Heart left ventricle (tissue), 13 donors: ENCODE measurements around the gene SOX30.

ENCODE experiments used
- POLR2A ChIP-seq, 2 donors: fragments of 450-650 bp; IDR thresholded peaks; one replicate each; pipeline ENCODE4 v1.6.1; 2017; ENCODE audit warnings: antibody characterized with exemption in 2 of 2, mild to moderate bottlenecking in 2 of 2, moderate library complexity in 2 of 2
- TF ChIP-seq, protein P1 (sequence below), 12 donors: fragments of 200-600 bp; sonication (generic) in 4 of 12; IDR thresholded peaks; one replicate each; pipeline versions ENCODE4 v1.5.0 to v1.8.0; 2018 to 2022; ENCODE audit warnings: antibody characterized with exemption in 12 of 12, mild to moderate bottlenecking in 5 of 12
- donor health status: ischemic (EF 13 %, LVEDD 7.1; RV severe dilation, severe dysfunction).
- donor health status: DM: no; HTN: yes; CAD: no.
- donor health status: DM: no; HTN: no; CAD: no.
- donor health status: ischemic (EF 25% LVEDD 6.9; RV normal size, moderate dysfunction).
- donor health status: ischemic (EF 25% LVEDD 5.7; RV mildly dilated, moderate dysfunction).
- donor health status: ischemic (EF 35%, LVEDD 5.7; RV mildly dilated, moderate dysfunction).
- donor health status: nonischemic (EF 11% LVEDD 7.7; RV severe dilation, severe dysfunction).
- donor health status: DM: yes; HTN: yes; CAD: no.
- donor health status: PGD.
- donor health status: ischemic (EF 29% LVEDD 5.4; RV normal size, mild dysfunction).
- donor health status: nonischemic (EF 23%, LVEDD 6.1; RV moderate dilation, normal function).

DNA sequence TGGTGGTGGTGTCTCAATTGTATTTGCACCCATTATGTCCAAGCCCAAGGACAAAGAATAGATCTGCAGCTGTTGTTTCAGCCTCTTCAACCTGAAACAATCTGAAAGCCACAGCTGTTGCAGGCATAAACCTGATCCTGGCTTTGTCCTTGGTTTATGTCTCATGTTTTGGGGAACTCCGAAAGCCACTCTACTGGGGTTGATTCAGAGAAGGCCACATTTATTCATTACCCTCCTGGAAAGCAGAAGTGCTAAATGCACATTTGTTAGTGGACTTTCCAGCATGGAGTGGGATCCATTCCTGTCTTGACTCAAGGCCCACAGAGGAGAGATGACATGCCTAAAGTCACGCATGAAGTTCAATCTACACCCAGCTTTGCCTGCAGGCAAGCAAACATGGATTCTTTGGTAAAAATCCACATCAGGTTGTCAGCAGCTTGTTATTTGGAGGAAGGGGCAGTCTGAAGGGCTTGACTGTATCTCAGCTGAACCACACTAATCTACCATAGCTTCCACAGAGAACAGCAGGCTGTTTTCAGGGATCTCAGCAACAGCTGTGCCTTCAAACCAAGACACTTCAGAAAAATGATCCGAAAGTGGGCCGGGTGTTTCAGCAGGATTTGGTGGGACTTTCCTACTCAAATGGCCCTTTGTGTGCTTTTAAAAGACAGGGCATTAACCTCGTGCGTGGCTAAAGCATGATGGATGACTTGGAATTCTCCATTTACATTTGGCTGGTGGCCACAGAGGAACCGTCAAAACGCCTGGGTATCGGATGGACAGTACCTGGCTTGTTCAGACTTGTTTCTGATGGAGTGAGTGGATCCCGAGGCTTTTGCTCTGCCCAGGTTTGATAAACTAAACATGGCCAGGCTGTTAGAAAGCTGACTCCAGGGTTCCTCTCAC is 40.4 kb downstream of the SOX30 start:
- TF ChIP-seq, protein P1, sequence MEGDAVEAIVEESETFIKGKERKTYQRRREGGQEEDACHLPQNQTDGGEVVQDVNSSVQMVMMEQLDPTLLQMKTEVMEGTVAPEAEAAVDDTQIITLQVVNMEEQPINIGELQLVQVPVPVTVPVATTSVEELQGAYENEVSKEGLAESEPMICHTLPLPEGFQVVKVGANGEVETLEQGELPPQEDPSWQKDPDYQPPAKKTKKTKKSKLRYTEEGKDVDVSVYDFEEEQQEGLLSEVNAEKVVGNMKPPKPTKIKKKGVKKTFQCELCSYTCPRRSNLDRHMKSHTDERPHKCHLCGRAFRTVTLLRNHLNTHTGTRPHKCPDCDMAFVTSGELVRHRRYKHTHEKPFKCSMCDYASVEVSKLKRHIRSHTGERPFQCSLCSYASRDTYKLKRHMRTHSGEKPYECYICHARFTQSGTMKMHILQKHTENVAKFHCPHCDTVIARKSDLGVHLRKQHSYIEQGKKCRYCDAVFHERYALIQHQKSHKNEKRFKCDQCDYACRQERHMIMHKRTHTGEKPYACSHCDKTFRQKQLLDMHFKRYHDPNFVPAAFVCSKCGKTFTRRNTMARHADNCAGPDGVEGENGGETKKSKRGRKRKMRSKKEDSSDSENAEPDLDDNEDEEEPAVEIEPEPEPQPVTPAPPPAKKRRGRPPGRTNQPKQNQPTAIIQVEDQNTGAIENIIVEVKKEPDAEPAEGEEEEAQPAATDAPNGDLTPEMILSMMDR (IDR thresholded peaks at IDR 0.05), result no peak
- TF ChIP-seq POLR2A (IDR thresholded peaks at IDR 0.05), result no peak
